Measurements from ENCODE around the gene PCNX3.

- TF ChIP-seq POLR2A (IDR thresholded peaks at IDR 0.05; ENCODE audit: low read depth, low read length) = no peak
- TF ChIP-seq TAF1 (IDR thresholded peaks at IDR 0.05; ENCODE audit: borderline replicate concordance, low read depth, low read length) = no peak
These were observed 6.3 kb upstream of the PCNX3 start for GRCh38 chr11:65609229-65609628.
